HepG2 (cell line): ENCODE results near the gene TSR1. TPM values are rescaled to one million over a fixed set of nuclear protein-coding genes. Genes with fewer than 3 reads are reported as not detected.

ENCODE experiments used
- ATAC-seq: fragments of 200-7000 bp; cut with Tn5 transposase; 3 replicates; pipeline ENCODE4 v1.9.1; 2020; ENCODE audit warnings: mild to moderate bottlenecking, moderate library complexity
- BruUV-seq: library from RNA; stranded (reverse); fragments of 400-500 nt; replicated peaks from 2 replicates; lab custom pipeline; 2021; lab: Mats Ljungman, UMichigan
- CTCF ChIA-PET: fragments of 300-600 bp; formaldehyde crosslinking; extraction: SDS; loops from one replicate; lab custom pipeline; 2021; ENCODE audit warnings: low total read pairs, inconsistent platforms, low intra/inter-chr PET ratio; lab: Yijun Ruan, JAX
- POLR2A ChIA-PET: fragments of 350-600 bp; sonication (Branson Sonifier 250); formaldehyde crosslinking; loops from one replicate; lab custom pipeline; 2020; ENCODE audit warnings: antibody characterized with exemption, inconsistent platforms; lab: Yijun Ruan, JAX
- DNase-seq: peaks from one replicate; pipeline ENCODE4 v3.0.0-alpha.2; 2015; ENCODE audit warnings: low spot score
- FAIRE-seq: peaks from 3 replicates; lab custom pipeline; 2011; peaks lifted over from hg19 to GRCh38; lab: Jason Lieb, UNC
- H2AFZ ChIP-seq: one replicate; pipeline ENCODE4 v1.6.1; 2011; ENCODE audit warnings: low read length, inconsistent platforms
- H3K27ac ChIP-seq: fragments of 300-600 bp; 3 replicates; pipeline ENCODE4 v1.8.0; 2011; ENCODE audit warnings: mixed run types, mild to moderate bottlenecking, mixed read lengths, low read length, inconsistent platforms; ENCODE audit not compliant: insufficient read depth; ENCODE audit errors: extremely low read length
- H3K27me3 ChIP-seq, 2 experiments: fragments of 200-600 bp in 1 of 2; 2 replicates in 1 of 2; 3 replicates in 1 of 2; pipeline versions ENCODE4 v1.6.0 to v1.8.0; 2011; ENCODE audit warnings: low read length in 2 of 2, mild to moderate bottlenecking in 2 of 2, moderate library complexity in 2 of 2, inconsistent platforms in 1 of 2; ENCODE audit not compliant: insufficient read depth in 2 of 2, control insufficient read depth in 1 of 2
- H3K36me3 ChIP-seq, 2 experiments: fragments of 200-600 bp in 1 of 2; replicated peaks in 1 of 2; 2 replicates in 1 of 2; 3 replicates in 1 of 2; pipeline versions ENCODE4 v1.5.1 to v1.8.0; 2011; ENCODE audit warnings: low read length in 2 of 2, inconsistent platforms in 1 of 2; ENCODE audit not compliant: insufficient read depth in 2 of 2, control insufficient read depth in 1 of 2
- H3K4me1 ChIP-seq: 2 replicates; pipeline ENCODE4 v1.5.1; 2012; ENCODE audit warnings: low read length, inconsistent platforms; ENCODE audit not compliant: insufficient read depth
- H3K4me2 ChIP-seq: 2 replicates; pipeline ENCODE4 v1.6.0; 2011; ENCODE audit warnings: low read depth, low read length, inconsistent platforms
- H3K4me3 ChIP-seq, 3 experiments: fragments of 200-600 bp in 1 of 3; sonication (generic), shearing (Covaris generic) in 1 of 3; replicated peaks in 1 of 3; 2 replicates each; pipeline ENCODE4 v1.5.1; 2011 to 2016; ENCODE audit warnings: low read length in 3 of 3, inconsistent platforms in 2 of 3, low read depth in 2 of 3, mild to moderate bottlenecking in 2 of 3, control low read depth in 1 of 3, mixed read lengths in 1 of 3; ENCODE audit not compliant: insufficient read depth in 1 of 3
- H3K79me2 ChIP-seq: one replicate; pipeline ENCODE4 v1.6.1; 2011; ENCODE audit warnings: low read length, inconsistent platforms; ENCODE audit not compliant: insufficient read depth
- H3K9ac ChIP-seq: 2 replicates; pipeline ENCODE4 v1.6.0; 2011; ENCODE audit warnings: mild to moderate bottlenecking, low read depth, low read length, inconsistent platforms; ENCODE audit not compliant: insufficient read depth
- H3K9me3 ChIP-seq: 2 replicates; pipeline ENCODE4 v1.5.1; 2012; ENCODE audit warnings: mild to moderate bottlenecking, low read length
- H4K20me1 ChIP-seq: 2 replicates; pipeline ENCODE4 v1.6.0; 2011; ENCODE audit warnings: inconsistent platforms, mild to moderate bottlenecking, low read length, moderate library complexity; ENCODE audit not compliant: insufficient read depth
- BORCS8-MEF2B ChIP-seq: sonication (generic); formaldehyde crosslinking; IDR thresholded peaks from 2 replicates; pipeline ENCODE4 v1.8.0; 2022; ENCODE audit warnings: mild to moderate bottlenecking, missing genetic modification reagents
- FOXK2 ChIP-seq: fragments of 450-650 bp; IDR thresholded peaks from 2 replicates; pipeline ENCODE4 v1.6.1; 2016
- FOXP1 ChIP-seq, 2 experiments: fragments of 450-650 bp in 1 of 2; IDR thresholded peaks; 2 replicates each; pipeline ENCODE4 v1.6.1; 2017 to 2018; ENCODE audit warnings: antibody characterized with exemption in 1 of 2
- HMGA1 ChIP-seq: sonication (generic); formaldehyde crosslinking; conservative IDR thresholded peaks from 2 replicates; pipeline ENCODE4 v1.4.0; 2020; ENCODE audit warnings: missing genetic modification reagents
- JUN ChIP-seq: sonication (generic); formaldehyde crosslinking; IDR thresholded peaks from 2 replicates; pipeline ENCODE4 v1.4.0; 2020; ENCODE audit warnings: mild to moderate bottlenecking, missing genetic modification reagents
- MEF2D ChIP-seq: sonication (generic); formaldehyde crosslinking; IDR thresholded peaks from 2 replicates; pipeline ENCODE4 v1.5.1; 2020; ENCODE audit warnings: mild to moderate bottlenecking, missing genetic modification reagents
- NAIF1 ChIP-seq: sonication (generic); formaldehyde crosslinking; IDR thresholded peaks from 2 replicates; pipeline ENCODE4 v1.5.0; 2020; ENCODE audit warnings: mild to moderate bottlenecking, missing genetic modification reagents, borderline replicate concordance
- RARA ChIP-seq: IDR thresholded peaks from 2 replicates; pipeline ENCODE4 v1.6.1; 2016; ENCODE audit warnings: missing genetic modification reagents, missing compliant biosample characterization
- REPIN1 ChIP-seq: sonication (generic); formaldehyde crosslinking; IDR thresholded peaks from 2 replicates; pipeline ENCODE4 v1.8.0; 2022; ENCODE audit warnings: missing genetic modification reagents, low read depth, mild to moderate bottlenecking, borderline replicate concordance
- RFX1 ChIP-seq: fragments of 450-650 bp; IDR thresholded peaks from 2 replicates; pipeline ENCODE4 v1.6.1; 2017
- SALL1 ChIP-seq: sonication (generic); formaldehyde crosslinking; IDR thresholded peaks from 2 replicates; pipeline ENCODE4 v1.8.0; 2022; ENCODE audit warnings: mild to moderate bottlenecking, missing genetic modification reagents
- SNRNP70 ChIP-seq: fragments of 200-400 bp; formaldehyde crosslinking; IDR thresholded peaks from 2 replicates; pipeline ENCODE4 v1.6.1; 2017; ENCODE audit warnings: mild to moderate bottlenecking, low read depth, low read length, moderate library complexity
- STAG1 ChIP-seq: sonication (generic); formaldehyde crosslinking; IDR thresholded peaks from 2 replicates; pipeline ENCODE4 v1.4.0; 2020; ENCODE audit warnings: missing genetic modification reagents
- TAF15 ChIP-seq: fragments of 200-400 bp; formaldehyde crosslinking; IDR thresholded peaks from one replicate; pipeline ENCODE4 v1.6.1; 2018; ENCODE audit warnings: mild to moderate bottlenecking, low read depth, low read length; ENCODE audit not compliant: poor library complexity, severe bottlenecking
- TCF7 ChIP-seq: sonication (generic); IDR thresholded peaks from 2 replicates; pipeline ENCODE4 v1.6.1; 2016; ENCODE audit warnings: antibody characterized with exemption, low read depth
- ZFYVE20 ChIP-seq: sonication (generic); formaldehyde crosslinking; IDR thresholded peaks from 2 replicates; pipeline ENCODE4 v1.8.0; 2023; ENCODE audit warnings: low read depth, mild to moderate bottlenecking, moderate library complexity, missing genetic modification reagents, borderline replicate concordance
- ZKSCAN8 ChIP-seq: IDR thresholded peaks from 2 replicates; pipeline ENCODE4 v1.6.1; 2016; ENCODE audit warnings: borderline replicate concordance, missing genetic modification reagents, missing compliant biosample characterization
- ZNF30 ChIP-seq: sonication (generic); formaldehyde crosslinking; IDR thresholded peaks from 2 replicates; pipeline ENCODE4 v1.5.0; 2020; ENCODE audit warnings: mild to moderate bottlenecking, missing genetic modification reagents
- ZNF34 ChIP-seq: sonication (generic); formaldehyde crosslinking; IDR thresholded peaks from 2 replicates; pipeline ENCODE4 v1.4.0; 2020; ENCODE audit warnings: mild to moderate bottlenecking, missing genetic modification reagents, borderline replicate concordance
- ZNF790 ChIP-seq: sonication (generic); formaldehyde crosslinking; IDR thresholded peaks from 2 replicates; pipeline ENCODE4 v1.8.0; 2022; ENCODE audit warnings: missing genetic modification reagents, mild to moderate bottlenecking, borderline replicate concordance
- WGBS: methylation state at CpG from one replicate; pipeline ENCODE4 v1.1.6; 2017; ENCODE audit warnings: low lambda C conversion rate; 5-methylcytosine and 5-hydroxymethylcytosine counted together
- in situ Hi-C: cut with HindIII; loops from 2 replicates; pipeline ENCODE4 v1.10.0; 2017; ENCODE audit warnings: low pct_unique_long_range_greater_than_20kb; ENCODE audit not compliant: extremely low pct_ligation_motif_present
- intact Hi-C: fragments of 100-400 bp; cut with micrococcal nuclease; formaldehyde crosslinking; loops from one replicate; pipeline ENCODE4 v1.10.0; 2022; ENCODE audit not compliant: unreplicated experiment
- polyA plus RNA-seq, 8 experiments: library from polyadenylated mRNA; depleted of rRNA in 3 of 8; stranded (reverse) in 7 of 8; unstranded in 1 of 8; fragments of >200 nt; fragmentation: Illumina TruSeq in 4 of 8; extraction: Trizol in 4 of 8; gene quantifications; 2 replicates each; pipeline versions ENCODE4 v1.2.1 to v1.2.3, GENCODE V29; 2011 to 2016; ENCODE audit warnings: low read depth in 4 of 8, missing spikeins in 1 of 8, mixed read lengths in 1 of 8; ENCODE audit not compliant: insufficient read depth in 1 of 8
- total RNA-seq, 5 experiments: library from RNA; depleted of rRNA; stranded (reverse); fragments of >200 nt; fragmentation: Illumina TruSeq; extraction: Trizol; gene quantifications; 2 replicates each; pipeline ENCODE4 v1.2.3, GENCODE V29; 2016; ENCODE audit warnings: low read depth in 1 of 5
- TF ChIP-seq, protein P1 (sequence below): sonication (generic); formaldehyde crosslinking; IDR thresholded peaks from 2 replicates; pipeline ENCODE4 v1.9.0; 2021; ENCODE audit warnings: missing genetic modification reagents, mild to moderate bottlenecking, borderline replicate concordance
- TF ChIP-seq, protein P2 (sequence below): IDR thresholded peaks from 2 replicates; pipeline ENCODE4 v1.6.1; 2018; ENCODE audit warnings: missing genetic modification reagents
- TF ChIP-seq, protein P3 (sequence below): IDR thresholded peaks from 2 replicates; pipeline ENCODE4 v1.6.1; 2016; ENCODE audit warnings: control low read depth

The TSR1 gene
- total and polyA plus RNA-seq, 2 of the 13 experiments (the other 11 are each of a cell fraction or from before 2014, with no cell fraction given), result 7.1 to 65.8 TPM

DNA sequence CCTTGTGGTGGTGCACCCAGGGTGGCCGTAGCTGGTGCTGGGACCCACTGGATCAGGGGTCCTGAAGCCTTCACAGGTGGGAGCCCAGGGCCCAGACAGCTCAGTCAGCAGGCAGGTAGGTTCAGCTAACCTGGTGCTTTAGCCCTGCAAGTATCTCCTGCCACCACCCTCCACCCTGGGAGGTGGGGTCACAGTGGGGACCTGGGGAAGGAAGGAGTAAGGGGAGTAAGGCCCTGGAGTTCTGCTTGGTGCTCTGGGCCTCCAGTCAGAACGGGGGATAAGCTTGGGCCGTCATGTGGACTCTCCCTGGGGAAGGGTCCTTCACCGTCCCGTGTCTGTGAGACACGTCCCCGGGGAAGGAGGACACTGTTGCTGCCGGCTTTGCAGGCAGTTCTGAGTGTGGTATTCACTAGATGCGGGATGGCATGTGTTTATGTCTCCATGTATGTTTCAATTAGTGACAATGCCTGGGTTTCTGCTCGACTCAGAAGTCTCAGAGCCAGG is 21.7 kb upstream of the TSR1 start (continued):
- TF ChIP-seq ZFYVE20 (no peak), TCF7 (no peak), ZNF34 (CRISPR knock-in tag) (no peak), HMGA1 (CRISPR knock-in tag) (no peak), ZNF790 (CRISPR knock-in tag) (no peak)
- TF ChIP-seq, all 625 proteins: peak for 0

DNA sequence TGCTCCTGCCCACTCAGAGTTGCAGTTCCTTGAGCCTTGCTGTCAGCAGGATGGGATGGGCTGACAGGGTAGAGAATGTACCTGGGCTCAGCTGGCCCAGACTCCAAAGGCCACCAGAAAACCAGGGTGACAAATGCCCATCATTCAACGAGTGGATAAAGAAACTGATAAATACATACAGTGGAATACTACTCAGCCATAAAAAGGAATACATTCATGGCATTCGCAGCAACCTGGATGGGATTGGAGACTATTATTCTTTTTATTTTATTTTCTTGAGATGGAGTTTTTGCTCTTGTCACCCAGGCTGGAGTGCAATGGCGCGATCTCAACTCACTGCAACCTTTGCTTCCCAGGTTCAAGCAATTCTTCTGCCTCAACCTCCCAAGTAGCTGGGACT is 21.0 kb upstream of the TSR1 start:
- H2AFZ ChIP-seq, result no peak overlapping the region
- intact Hi-C loops (no loop called here), in situ Hi-C loops (no loop called here)
- H4K20me1 ChIP-seq, result no peaks in the 10 kb centered on the region
- ATAC-seq, result no peak
- H3K27ac ChIP-seq, result no peak overlapping the region
- H3K36me3 ChIP-seq, result peaks cover 2 to 8% of the 10 kb centered on the region in 2 experiments; a peak in 3 of 5 replicates
- H3K9me3 ChIP-seq, result no peaks in the 10 kb centered on the region
- no peaks in the 10 kb centered on the region for H3K4me1 ChIP-seq
- no TSS peak for BruUV-seq
- FAIRE-seq, result no peak
- POLR2A ChIA-PET, result no interaction called here
- H3K27me3 ChIP-seq, result no peaks in the 10 kb centered on the region
- no peak for DNase-seq
- no peak overlapping the region for H3K4me3 ChIP-seq
- H3K9ac ChIP-seq, result no peak overlapping the region
- H3K4me2 ChIP-seq, result no peak overlapping the region
- CTCF ChIA-PET, result no interaction called here
- H3K79me2 ChIP-seq, result no peaks in the 10 kb centered on the region
- WGBS, result 94% methylated on average over 4 of the region's 4 CpGs
- no peak for TF ChIP-seq REPIN1 (CRISPR knock-in tag)
- TF ChIP-seq ZKSCAN8 (CRISPR knock-in tag), result no peak
- no peak for TF ChIP-seq SNRNP70
- no peak for TF ChIP-seq SALL1 (CRISPR knock-in tag)
- TF ChIP-seq RFX1, result no peak
- no peak for TF ChIP-seq STAG1 (CRISPR knock-in tag)
- TF ChIP-seq, protein P1, sequence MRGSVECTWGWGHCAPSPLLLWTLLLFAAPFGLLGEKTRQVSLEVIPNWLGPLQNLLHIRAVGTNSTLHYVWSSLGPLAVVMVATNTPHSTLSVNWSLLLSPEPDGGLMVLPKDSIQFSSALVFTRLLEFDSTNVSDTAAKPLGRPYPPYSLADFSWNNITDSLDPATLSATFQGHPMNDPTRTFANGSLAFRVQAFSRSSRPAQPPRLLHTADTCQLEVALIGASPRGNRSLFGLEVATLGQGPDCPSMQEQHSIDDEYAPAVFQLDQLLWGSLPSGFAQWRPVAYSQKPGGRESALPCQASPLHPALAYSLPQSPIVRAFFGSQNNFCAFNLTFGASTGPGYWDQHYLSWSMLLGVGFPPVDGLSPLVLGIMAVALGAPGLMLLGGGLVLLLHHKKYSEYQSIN, result no peak
- TF ChIP-seq ZNF30 (CRISPR knock-in tag), result no peak
- no peak for TF ChIP-seq TAF15
- no peak for TF ChIP-seq FOXP1 (IDR thresholded peaks at IDR 0.05)
- TF ChIP-seq FOXP1 (CRISPR knock-in tag; IDR thresholded peaks at IDR 0.05), result no peak
- TF ChIP-seq MEF2D (CRISPR knock-in tag), result no peak
- no peak for TF ChIP-seq BORCS8-MEF2B
- TF ChIP-seq, protein P2, sequence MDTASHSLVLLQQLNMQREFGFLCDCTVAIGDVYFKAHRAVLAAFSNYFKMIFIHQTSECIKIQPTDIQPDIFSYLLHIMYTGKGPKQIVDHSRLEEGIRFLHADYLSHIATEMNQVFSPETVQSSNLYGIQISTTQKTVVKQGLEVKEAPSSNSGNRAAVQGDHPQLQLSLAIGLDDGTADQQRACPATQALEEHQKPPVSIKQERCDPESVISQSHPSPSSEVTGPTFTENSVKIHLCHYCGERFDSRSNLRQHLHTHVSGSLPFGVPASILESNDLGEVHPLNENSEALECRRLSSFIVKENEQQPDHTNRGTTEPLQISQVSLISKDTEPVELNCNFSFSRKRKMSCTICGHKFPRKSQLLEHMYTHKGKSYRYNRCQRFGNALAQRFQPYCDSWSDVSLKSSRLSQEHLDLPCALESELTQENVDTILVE, result no peak
- TF ChIP-seq JUN (CRISPR knock-in tag), result no peak
- TF ChIP-seq, protein P3, sequence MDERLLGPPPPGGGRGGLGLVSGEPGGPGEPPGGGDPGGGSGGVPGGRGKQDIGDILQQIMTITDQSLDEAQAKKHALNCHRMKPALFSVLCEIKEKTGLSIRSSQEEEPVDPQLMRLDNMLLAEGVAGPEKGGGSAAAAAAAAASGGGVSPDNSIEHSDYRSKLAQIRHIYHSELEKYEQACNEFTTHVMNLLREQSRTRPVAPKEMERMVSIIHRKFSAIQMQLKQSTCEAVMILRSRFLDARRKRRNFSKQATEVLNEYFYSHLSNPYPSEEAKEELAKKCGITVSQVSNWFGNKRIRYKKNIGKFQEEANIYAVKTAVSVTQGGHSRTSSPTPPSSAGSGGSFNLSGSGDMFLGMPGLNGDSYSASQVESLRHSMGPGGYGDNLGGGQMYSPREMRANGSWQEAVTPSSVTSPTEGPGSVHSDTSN (CRISPR knock-in tag), result no peak
- TF ChIP-seq NAIF1, result no peak
- no peak for TF ChIP-seq RARA
- no peak for TF ChIP-seq FOXK2
